Retinal pigment epithelial cell (primary cell): ENCODE results near the gene ATRNL1.

Experiments used
- DNase-seq: peaks from one replicate; pipeline ENCODE4 v3.0.0-alpha.2; 2010; ENCODE audit warnings: low read depth
- H3K4me3 ChIP-seq: 2 replicates; pipeline ENCODE4 v1.5.1; 2011; ENCODE audit warnings: mild to moderate bottlenecking, low read length, control low read depth, moderate library complexity
- TF ChIP-seq, protein P1 (sequence below): conservative IDR thresholded peaks from 2 replicates; pipeline ENCODE4 v1.5.1; 2011; ENCODE audit warnings: low read depth, low read length, control low read depth, inconsistent platforms

The ATRNL1 gene

DNA sequence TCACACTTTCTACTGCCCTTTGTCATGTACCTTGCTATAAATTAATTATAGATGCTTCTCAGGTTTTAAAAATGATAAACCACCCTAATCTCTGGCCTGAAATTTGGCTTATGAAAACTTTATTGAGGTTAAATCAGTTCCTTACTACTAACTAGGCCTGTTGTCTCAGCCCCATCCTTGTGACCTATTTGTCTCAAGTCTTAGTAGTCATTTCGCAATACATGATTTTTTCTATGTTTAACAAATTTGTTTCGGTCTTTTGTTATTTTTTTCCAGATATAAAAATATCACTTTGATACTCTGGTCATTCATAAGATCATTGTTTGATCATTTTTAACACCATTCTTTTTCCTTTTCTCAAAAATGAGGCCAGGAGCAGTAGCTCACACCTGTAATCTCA is 768.3 kb downstream of the ATRNL1 start:
- TF ChIP-seq, protein P1, sequence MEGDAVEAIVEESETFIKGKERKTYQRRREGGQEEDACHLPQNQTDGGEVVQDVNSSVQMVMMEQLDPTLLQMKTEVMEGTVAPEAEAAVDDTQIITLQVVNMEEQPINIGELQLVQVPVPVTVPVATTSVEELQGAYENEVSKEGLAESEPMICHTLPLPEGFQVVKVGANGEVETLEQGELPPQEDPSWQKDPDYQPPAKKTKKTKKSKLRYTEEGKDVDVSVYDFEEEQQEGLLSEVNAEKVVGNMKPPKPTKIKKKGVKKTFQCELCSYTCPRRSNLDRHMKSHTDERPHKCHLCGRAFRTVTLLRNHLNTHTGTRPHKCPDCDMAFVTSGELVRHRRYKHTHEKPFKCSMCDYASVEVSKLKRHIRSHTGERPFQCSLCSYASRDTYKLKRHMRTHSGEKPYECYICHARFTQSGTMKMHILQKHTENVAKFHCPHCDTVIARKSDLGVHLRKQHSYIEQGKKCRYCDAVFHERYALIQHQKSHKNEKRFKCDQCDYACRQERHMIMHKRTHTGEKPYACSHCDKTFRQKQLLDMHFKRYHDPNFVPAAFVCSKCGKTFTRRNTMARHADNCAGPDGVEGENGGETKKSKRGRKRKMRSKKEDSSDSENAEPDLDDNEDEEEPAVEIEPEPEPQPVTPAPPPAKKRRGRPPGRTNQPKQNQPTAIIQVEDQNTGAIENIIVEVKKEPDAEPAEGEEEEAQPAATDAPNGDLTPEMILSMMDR, result no peak
- no peak for DNase-seq
- H3K4me3 ChIP-seq, result no peak overlapping the region

DNA sequence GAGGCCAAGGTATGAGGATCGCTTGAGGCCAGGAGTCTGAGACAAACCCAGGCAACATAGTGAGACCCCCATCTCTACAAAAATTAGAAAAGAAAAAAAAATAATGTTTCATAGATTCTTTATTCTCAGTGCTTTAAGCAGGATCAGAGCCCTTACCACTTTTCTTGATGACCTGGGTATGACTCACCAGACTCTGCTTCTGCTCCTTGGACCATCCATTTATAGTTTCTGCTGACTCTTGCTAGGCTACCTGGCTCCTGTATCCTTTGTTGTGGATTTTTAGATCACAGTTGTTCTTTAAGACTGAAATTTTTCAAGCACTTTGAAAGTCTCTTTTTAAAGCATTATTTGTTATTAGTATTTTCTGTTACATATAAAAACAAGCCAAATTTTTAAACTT is 768.7 kb downstream of the ATRNL1 start:
- no peak overlapping the region for H3K4me3 ChIP-seq
- peak; percentile 36 for DNase-seq
- TF ChIP-seq, protein P1, result no peak

DNA sequence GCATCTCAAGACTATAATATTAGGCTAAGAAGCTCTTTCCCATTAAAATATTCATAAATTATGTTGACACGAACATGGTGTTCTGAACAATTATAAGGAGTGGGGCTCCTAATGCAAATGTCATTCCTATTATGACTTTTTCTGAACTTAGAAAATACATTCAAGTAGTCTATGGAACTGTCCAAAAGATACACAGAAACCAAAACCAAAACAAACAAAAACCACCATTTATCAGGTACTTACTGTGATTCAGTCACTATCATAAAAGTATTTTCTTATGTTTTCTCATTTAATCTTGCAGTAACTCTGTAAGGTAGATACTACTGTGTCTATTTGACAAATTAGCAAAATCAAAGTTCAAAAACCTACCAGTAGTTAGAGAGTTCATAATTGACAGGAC is 773.0 kb downstream of the ATRNL1 start:
- H3K4me3 ChIP-seq, result no peak overlapping the region
- DNase-seq, result no peak
- TF ChIP-seq, protein P1, result no peak

DNA sequence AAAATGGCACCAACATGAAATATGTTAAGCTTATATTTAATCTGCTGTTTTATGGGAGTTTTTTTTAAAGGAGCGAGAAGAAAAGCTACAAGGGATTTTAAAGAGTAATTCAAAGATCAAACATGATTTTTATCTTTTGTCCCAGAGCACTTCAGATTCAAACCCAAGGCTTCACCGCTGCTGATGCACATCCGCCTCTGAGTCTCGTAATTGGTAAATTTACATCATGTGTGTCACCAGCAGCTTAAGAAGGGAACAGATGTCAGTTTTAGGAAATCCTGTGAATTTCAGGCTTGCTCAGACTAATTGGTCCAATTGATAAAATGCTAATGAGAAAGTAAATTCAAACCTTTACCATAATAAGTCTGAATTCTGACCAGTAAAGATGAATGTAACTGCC is 773.5 kb downstream of the ATRNL1 start:
- TF ChIP-seq, protein P1, result no peak
- no peak overlapping the region for H3K4me3 ChIP-seq
- DNase-seq, result no peak

DNA sequence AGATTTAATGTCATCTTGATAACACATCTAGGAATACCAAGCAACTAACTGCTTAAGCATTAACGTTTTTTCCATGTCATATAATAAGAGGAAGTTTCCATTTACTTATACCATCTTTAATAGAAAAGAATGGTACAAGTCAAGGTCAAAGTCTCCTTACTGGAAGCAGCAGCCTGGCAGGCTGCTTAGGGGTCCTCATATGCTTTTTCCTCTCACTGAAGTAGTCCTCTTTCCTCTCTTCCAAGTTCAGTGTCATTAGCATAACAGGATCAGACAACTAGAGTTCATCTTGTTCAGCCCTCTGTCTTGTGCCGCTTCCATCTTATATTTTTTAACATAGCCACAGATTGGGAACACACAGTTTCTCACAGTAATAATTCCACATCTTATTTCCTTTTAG is 774.1 kb downstream of the ATRNL1 start:
- TF ChIP-seq, protein P1, result no peak
- no peak overlapping the region for H3K4me3 ChIP-seq
- DNase-seq, result no peak

DNA sequence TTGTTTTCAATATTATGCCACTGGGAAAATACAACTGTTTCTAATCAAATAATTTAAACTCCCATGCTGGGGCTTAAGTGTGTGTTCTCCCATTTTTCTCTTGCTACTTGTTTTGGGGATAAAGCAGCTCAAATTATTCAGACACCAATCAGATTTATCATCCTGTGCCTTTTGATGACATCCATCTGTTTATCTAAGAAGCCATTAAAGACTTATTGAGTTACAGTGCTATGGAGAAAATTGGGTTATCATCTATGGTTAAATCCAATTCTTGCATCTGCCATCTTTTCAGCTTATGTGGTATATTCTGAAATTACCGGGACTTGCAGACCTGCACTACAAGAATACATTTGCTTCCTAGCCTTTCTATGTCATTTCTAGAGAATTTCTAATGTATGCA is 778.7 kb downstream of the ATRNL1 start:
- no peak overlapping the region for H3K4me3 ChIP-seq
- TF ChIP-seq, protein P1, result no peak
- DNase-seq, result no peak

DNA sequence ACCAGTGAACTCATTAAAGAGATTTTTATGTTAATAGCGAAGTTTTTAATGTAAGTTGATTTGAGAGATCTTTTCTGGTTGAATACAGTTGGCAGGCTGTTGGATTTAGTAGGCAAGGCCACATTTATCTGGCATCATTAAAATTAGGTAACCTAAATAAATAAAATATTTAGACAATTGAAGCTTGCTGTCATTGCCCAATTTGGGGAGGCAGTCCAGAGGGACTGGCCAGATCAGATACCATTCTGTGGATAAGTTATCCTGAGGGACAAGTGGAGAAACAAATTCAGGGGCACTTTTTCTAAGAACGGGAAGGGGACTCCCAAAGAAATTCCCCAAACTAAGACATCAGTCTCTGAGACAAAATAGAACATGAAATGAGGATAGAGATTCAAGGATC is 782.0 kb downstream of the ATRNL1 start:
- TF ChIP-seq, protein P1, result no peak
- no peak for DNase-seq
- H3K4me3 ChIP-seq, result no peak overlapping the region
